Hepatocyte (in vitro differentiated cells): ENCODE measurements around the gene ZNF148. TPM values are rescaled to one million over a fixed set of nuclear protein-coding genes. Genes with fewer than 3 reads are reported as not detected.

Source experiments
- DNase-seq: peaks from one replicate; pipeline ENCODE4 v3.0.0-alpha.2; 2016; ENCODE audit warnings: low spot score
- H2AFZ ChIP-seq: fragments of 200-600 bp; sonication (generic); 2 replicates; pipeline ENCODE4 v1.6.0; 2016; ENCODE audit warnings: antibody characterized with exemption, mild to moderate bottlenecking
- H3K27ac ChIP-seq: fragments of 200-600 bp; sonication (generic); 2 replicates; pipeline ENCODE4 v1.5.1; 2016; ENCODE audit warnings: mild to moderate bottlenecking
- H3K27me3 ChIP-seq: fragments of 200-600 bp; sonication (generic); 2 replicates; pipeline ENCODE4 v1.6.1; 2016
- H3K36me3 ChIP-seq: fragments of 200-600 bp; sonication (generic); replicated peaks from 2 replicates; pipeline ENCODE4 v1.5.1; 2016; ENCODE audit warnings: low read depth; ENCODE audit not compliant: insufficient read depth
- H3K4me1 ChIP-seq: fragments of 200-600 bp; sonication (generic); 2 replicates; pipeline ENCODE4 v1.5.1; 2016; ENCODE audit warnings: mild to moderate bottlenecking, moderate library complexity; ENCODE audit not compliant: insufficient read depth
- H3K4me2 ChIP-seq: fragments of 200-600 bp; sonication (generic); 2 replicates; pipeline ENCODE4 v1.6.0; 2016
- H3K4me3 ChIP-seq: fragments of 200-600 bp; sonication (generic); 2 replicates; pipeline ENCODE4 v1.5.1; 2016; ENCODE audit warnings: mild to moderate bottlenecking
- H3K79me2 ChIP-seq: fragments of 200-600 bp; sonication (generic); 2 replicates; pipeline ENCODE4 v1.6.0; 2017; ENCODE audit warnings: mild to moderate bottlenecking
- H3K9me2 ChIP-seq: fragments of 200-600 bp; sonication (generic); replicated peaks from 2 replicates; pipeline ENCODE4 v1.6.0; 2017; ENCODE audit warnings: mild to moderate bottlenecking; ENCODE audit not compliant: insufficient read depth
- H3K9me3 ChIP-seq: fragments of 200-600 bp; sonication (generic); 2 replicates; pipeline ENCODE4 v1.5.1; 2016; ENCODE audit warnings: low read depth, mild to moderate bottlenecking
- H4K20me1 ChIP-seq: fragments of 200-600 bp; sonication (generic); 2 replicates; pipeline ENCODE4 v1.6.0; 2016; ENCODE audit warnings: mild to moderate bottlenecking; ENCODE audit not compliant: insufficient read depth, poor library complexity, severe bottlenecking
- EZH2 ChIP-seq: fragments of 200-600 bp; sonication (generic); IDR thresholded peaks from 2 replicates; pipeline ENCODE4 v1.6.1; 2016; ENCODE audit warnings: antibody characterized with exemption, mild to moderate bottlenecking, borderline replicate concordance
- EZH2phosphoT487 ChIP-seq: fragments of 200-600 bp; sonication (generic); IDR thresholded peaks from one replicate; pipeline ENCODE4 v1.6.1; 2018; ENCODE audit warnings: antibody characterized with exemption, mild to moderate bottlenecking, low read depth, moderate library complexity; ENCODE audit not compliant: unreplicated experiment, severe bottlenecking
- WGBS: methylation state at CpG from one replicate; pipeline ENCODE4 v1.1.6; 2016; ENCODE audit warnings: low lambda C conversion rate; ENCODE audit errors: missing lambda C conversion rate; 5-methylcytosine and 5-hydroxymethylcytosine counted together
- polyA plus RNA-seq: library from polyadenylated mRNA; unstranded; fragments of >200 nt; fragmentation: Nextera tagmentation; extraction: Ambion mirVana; gene quantifications from 2 replicates; pipeline ENCODE4 v1.2.1, GENCODE V29; 2016
- total RNA-seq: library from RNA; depleted of rRNA; stranded (reverse); fragments of >200 nt; gene quantifications from 2 replicates; pipeline ENCODE4 v1.2.3, GENCODE V29; 2014
- TF ChIP-seq, protein P1 (sequence below): fragments of 200-600 bp; sonication (generic); IDR thresholded peaks from 2 replicates; pipeline ENCODE4 v1.5.1; 2016; ENCODE audit warnings: antibody characterized with exemption, mild to moderate bottlenecking; ENCODE audit not compliant: poor library complexity

ZNF148 gene
- total and polyA plus RNA-seq, 2 experiments from 2014 or later = 23.2 to 30.3 TPM

DNA sequence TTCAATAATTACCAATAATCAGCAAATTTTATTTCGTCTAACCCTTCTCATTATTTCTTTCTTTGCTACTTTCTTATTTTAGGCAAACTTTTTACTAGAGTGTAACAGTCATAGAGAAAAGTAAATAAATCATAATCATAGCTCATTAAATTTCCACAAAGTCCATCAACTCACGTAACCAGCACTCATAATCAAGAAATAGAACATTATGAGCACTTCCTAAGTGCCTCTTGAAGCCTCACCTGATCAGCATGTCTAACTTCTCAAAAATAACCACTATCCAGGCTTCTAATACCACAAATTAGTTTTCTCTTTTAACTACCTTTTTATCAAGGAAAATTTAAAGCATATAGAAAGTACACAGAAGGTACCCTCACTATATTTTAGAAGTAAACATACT lies 124.2 kb downstream of the ZNF148 start:
- Histone ChIP-seq H3K79me2 (no peaks in the 10 kb centered on the region), H3K9me2 (no peaks in the 10 kb centered on the region), H2AFZ (no peak overlapping the region), H3K27ac (no peak overlapping the region), H3K4me1 (no peaks in the 10 kb centered on the region), H3K27me3 (no peaks in the 10 kb centered on the region), H3K4me3 (no peak overlapping the region), H4K20me1 (no peaks in the 10 kb centered on the region), H3K9me3 (no peaks in the 10 kb centered on the region), H3K4me2 (no peak overlapping the region), H3K36me3 (no peaks in the 10 kb centered on the region)
- TF ChIP-seq EZH2phosphoT487 = no peak
- TF ChIP-seq EZH2 = no peak
- TF ChIP-seq, protein P1, sequence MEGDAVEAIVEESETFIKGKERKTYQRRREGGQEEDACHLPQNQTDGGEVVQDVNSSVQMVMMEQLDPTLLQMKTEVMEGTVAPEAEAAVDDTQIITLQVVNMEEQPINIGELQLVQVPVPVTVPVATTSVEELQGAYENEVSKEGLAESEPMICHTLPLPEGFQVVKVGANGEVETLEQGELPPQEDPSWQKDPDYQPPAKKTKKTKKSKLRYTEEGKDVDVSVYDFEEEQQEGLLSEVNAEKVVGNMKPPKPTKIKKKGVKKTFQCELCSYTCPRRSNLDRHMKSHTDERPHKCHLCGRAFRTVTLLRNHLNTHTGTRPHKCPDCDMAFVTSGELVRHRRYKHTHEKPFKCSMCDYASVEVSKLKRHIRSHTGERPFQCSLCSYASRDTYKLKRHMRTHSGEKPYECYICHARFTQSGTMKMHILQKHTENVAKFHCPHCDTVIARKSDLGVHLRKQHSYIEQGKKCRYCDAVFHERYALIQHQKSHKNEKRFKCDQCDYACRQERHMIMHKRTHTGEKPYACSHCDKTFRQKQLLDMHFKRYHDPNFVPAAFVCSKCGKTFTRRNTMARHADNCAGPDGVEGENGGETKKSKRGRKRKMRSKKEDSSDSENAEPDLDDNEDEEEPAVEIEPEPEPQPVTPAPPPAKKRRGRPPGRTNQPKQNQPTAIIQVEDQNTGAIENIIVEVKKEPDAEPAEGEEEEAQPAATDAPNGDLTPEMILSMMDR = no peak
- no peak for DNase-seq
- WGBS = 86% methylated on average over 2 of the region's 2 CpGs

DNA sequence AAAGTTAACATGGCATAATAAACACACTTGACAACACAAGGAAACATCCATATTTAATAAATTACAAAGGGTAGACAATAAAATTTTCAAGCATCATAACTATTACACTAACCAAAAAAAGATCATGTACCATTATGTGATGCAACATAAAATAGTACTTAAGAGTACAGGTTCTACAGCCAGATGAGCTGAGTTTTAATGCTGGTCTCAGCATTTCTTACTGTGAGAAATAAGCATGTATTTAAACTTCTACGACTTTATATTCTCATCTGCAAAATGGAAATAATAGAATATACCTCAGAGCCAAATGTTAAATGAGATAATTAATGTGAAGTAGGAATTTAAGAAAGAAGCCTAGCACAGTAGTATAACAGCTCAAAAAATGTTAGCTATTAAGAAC lies 128.9 kb downstream of the ZNF148 start:
- WGBS = 100% methylated on average over 1 of the region's 1 CpG
- no peaks in the 10 kb centered on the region for H3K36me3 ChIP-seq
- H3K27ac ChIP-seq = no peak overlapping the region
- no peaks in the 10 kb centered on the region for H3K27me3 ChIP-seq
- H3K9me2 ChIP-seq = no peaks in the 10 kb centered on the region
- TF ChIP-seq EZH2 (no peak), EZH2phosphoT487 (no peak)
- TF ChIP-seq, protein P1 = no peak
- H4K20me1 ChIP-seq = no peaks in the 10 kb centered on the region
- no peaks in the 10 kb centered on the region for H3K9me3 ChIP-seq
- no peak overlapping the region for H3K4me3 ChIP-seq
- H2AFZ ChIP-seq = no peak overlapping the region
- DNase-seq = no peak
- no peaks in the 10 kb centered on the region for H3K79me2 ChIP-seq
- no peak overlapping the region for H3K4me2 ChIP-seq
- no peaks in the 10 kb centered on the region for H3K4me1 ChIP-seq

DNA sequence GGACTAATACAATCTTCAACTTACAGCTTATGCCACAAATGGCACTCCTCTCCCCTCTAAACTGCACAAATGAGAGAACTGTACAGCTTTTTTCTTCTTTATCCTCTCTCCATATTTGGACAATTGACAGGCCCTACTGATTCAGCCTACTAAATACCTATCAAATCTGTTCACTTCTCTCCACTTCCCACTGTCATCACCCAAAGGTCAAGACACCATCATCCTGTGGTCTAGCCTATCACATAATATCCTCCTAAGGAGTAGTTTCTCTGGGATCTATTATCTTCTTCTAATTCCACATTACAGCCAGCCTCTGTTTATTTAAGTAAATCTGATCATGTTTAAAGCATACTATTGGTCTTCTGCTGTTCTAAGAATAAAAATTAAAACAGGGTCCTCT lies 129.6 kb downstream of the ZNF148 start:
- Histone ChIP-seq H2AFZ (no peak overlapping the region), H4K20me1 (no peaks in the 10 kb centered on the region), H3K79me2 (no peaks in the 10 kb centered on the region), H3K36me3 (no peaks in the 10 kb centered on the region), H3K9me3 (no peaks in the 10 kb centered on the region), H3K27me3 (no peaks in the 10 kb centered on the region), H3K9me2 (no peaks in the 10 kb centered on the region), H3K4me1 (no peaks in the 10 kb centered on the region), H3K27ac (no peak overlapping the region), H3K4me2 (no peak overlapping the region), H3K4me3 (no peak overlapping the region)
- TF ChIP-seq EZH2 (no peak), EZH2phosphoT487 (no peak)
- TF ChIP-seq, protein P1 = no peak
- no peak for DNase-seq

DNA sequence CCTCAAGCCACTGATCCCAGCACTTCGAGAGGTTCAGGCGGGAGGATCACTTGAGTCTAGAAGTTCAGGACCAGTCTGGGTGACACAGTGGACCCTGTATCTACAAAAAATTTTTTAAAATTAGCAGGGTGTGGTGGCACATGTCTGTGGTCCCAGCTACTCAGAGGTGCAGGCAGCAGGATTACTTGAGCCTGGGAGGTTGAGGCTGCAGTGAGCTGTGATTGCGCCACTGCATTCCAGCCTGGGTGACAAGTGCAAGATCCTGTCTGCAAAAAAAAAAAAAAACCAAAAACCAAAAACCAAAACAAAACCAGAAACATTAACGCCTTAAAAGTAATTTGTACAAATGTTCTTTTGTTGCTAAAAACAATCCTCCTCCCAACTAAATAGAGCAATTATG lies 134.6 kb downstream of the ZNF148 start:
- Histone ChIP-seq H3K4me3 (no peak overlapping the region), H3K9me3 (no peaks in the 10 kb centered on the region), H2AFZ (no peak overlapping the region), H3K79me2 (no peaks in the 10 kb centered on the region), H3K27me3 (no peaks in the 10 kb centered on the region), H3K4me1 (no peaks in the 10 kb centered on the region), H3K36me3 (no peaks in the 10 kb centered on the region), H3K27ac (no peak overlapping the region), H3K4me2 (no peak overlapping the region), H3K9me2 (no peaks in the 10 kb centered on the region), H4K20me1 (no peaks in the 10 kb centered on the region)
- no peak for DNase-seq
- WGBS = 70% methylated on average over 4 of the region's 4 CpGs
- TF ChIP-seq, protein P1 = no peak
- TF ChIP-seq EZH2phosphoT487 (no peak), EZH2 (no peak)
